Activated effector memory CD4-positive, alpha-beta T cell treated with anti-CD3 and anti-CD28 coated beads, Interleukin-2, amount 50 U/mL, for 16 hours (primary cell): ENCODE measurements around the gene COPB2.
"Not testable (repeated sequence)": the region's sequence is repeated elsewhere in the genome, so short reads cannot be mapped to it uniquely, and the experiment has no call there.

Experiments
- DNase-seq: peaks from one replicate; pipeline ENCODE4 v3.0.0-alpha.2; 2020

COPB2 gene

DNA sequence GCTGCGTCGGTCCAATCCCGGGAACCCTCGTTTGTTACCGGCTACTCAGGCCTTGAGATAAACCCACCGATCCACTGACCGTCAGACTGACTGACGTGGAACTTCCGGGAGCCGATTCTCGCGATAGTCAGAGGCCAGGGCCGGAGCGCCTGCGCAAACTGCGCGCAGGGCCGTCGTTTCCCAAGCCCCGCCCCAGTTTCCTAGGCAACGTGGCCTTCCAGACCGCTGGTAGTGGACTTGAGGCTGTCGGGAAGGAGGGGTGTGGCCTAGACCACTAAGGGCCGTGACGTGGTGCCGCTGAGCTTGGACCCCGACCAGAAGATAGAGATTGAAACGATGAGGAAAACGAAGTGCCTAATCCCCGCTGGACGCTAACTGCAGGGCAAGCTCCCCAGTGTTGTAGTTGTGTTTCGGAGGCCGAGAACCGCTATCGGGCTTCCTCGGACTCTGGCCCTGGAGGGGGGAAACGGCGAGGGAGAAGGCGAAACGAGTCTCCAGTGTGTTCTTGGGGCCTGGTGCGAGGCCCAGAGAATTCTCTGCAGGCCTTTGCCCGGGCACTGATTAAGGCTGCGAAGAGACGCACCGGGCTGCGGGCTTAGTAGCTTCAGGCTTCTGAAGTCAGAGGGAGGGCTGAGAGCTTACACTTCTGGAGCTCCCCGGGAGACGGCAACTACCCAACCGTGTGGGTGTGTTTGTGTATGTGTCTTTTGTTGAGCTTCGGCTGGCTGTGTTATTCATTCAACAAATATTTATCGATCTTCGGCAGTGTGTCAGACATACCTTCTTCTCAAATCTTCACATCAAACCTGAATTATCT lies at the start of gene COPB2:
Gene COPB2, minus strand, starts transcription at position 96 of the 817 bp plus-strand sequence. CDS start 97 bp downstream, outside the sequence.
- DNase-seq, result peak; percentile 99

DNA sequence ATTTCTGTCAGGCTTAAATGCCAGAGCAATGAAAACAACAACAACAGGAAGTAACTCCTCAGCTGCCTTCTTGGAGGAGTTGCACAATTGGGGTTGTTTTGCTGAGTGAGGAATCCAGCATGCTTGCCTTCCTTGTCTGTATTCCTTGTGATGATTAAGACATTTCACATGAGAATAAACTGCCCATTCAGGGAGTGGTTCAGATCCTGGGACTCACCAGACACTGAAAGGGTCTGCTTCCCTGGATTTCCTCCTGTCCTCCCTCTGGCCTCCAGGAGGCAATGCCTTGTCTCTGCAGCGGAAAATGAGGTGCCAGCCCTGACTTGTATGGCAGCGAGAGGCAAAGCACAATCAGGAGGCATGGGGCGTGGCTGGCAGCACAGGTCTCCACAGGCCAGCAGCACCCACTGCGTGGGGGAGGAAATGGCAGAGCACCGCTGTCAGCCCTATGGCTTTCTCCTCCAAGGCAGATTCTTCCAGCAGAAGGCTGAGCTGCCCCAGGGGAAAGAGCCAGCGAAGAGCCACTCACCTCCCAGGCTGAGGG lies 45.4 kb upstream of the COPB2 start:
- DNase-seq, result no peak

DNA sequence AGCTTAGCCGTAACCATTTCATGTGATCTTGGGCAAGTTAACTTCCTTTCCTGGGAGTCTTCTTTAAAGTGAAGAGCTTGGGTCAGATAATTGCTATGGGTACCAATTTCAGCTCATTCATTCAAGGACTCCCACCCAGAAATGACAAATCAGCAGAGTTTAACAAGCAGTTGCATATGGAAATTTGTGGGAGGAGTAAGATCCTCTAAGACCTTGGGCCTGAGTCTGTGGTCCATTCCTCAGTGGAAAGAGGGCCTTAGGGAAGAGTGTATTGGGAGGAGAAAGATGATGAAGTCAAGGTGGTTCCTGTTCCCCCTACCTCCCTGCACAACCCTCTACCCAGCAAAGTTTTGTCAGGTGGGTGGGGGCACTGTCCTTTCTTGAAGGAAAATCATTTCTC lies 44.8 kb upstream of the COPB2 start:
- DNase-seq, result no peak

DNA sequence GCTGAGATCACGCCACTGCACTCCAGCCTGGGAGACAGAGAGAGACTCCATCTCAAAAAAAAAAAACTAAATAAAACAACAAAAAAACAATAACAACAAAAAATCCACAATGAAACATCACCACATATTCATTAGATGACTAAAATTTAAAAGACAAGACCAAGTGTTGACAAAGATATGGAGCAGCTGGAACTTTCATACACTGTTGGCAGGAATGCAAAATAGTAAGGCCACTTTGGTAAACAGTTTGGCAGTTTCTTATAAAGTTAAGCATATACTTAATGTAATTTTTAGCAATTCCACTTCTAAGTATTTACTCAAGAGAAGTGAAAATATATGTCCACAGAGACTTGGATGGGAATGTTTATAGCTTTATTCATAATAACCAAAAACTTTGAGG lies 43.6 kb upstream of the COPB2 start:
- DNase-seq, result no peak

DNA sequence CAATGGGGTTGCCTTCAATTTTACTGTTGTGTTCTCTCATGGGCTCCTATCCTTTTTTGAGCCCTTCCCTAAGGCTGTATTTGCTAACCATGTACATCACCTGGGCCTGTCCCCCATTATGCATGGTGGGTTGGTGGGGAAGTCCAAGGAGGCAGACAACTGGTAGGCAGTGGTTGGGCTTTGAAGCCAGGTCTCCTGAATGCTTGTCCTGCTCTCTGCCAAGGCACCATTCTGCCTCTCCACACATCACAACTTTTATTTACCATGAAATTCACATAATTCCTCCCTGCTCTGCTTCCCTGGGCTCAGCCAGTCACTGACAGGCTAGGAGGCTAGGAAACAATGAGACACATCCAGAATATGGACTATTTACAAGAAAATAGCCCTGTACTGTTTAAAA lies 41.0 kb upstream of the COPB2 start:
- DNase-seq, result no peak

DNA sequence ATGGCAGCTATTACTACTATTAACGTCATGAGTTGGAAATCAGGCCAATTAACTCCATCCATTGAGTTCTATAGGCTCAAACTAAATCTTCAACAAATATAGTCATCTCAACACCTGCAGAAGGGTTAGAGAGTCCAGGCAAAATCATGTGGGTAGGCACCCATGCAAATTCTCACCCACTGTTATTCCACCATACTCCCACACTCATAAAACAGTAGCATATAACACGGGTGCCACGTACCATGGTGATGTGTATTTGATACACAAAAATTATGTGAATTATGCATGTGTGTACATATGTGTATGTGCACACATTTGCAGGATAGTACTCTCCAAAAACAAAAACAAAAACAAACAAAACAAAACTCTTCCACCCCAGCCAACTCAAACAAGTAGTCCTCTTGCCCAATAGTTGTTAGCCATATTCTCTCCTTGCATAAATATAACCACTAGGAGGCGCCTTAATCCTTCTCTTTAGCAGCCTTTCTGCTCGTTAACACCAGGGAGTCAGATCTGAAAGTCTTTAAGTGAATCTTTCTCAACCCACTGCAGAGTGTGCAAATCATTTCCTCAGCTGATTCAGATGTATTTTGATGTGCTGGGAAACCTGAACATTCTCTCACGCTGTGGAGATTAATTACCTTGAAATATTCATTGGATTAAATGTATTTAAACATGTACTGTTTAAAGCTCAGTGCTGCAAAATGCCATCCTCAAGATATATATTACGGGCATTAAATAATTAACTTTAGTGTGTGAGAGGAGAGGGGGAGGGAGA lies 38.0 kb upstream of the COPB2 start:
- DNase-seq, result no peak

DNA sequence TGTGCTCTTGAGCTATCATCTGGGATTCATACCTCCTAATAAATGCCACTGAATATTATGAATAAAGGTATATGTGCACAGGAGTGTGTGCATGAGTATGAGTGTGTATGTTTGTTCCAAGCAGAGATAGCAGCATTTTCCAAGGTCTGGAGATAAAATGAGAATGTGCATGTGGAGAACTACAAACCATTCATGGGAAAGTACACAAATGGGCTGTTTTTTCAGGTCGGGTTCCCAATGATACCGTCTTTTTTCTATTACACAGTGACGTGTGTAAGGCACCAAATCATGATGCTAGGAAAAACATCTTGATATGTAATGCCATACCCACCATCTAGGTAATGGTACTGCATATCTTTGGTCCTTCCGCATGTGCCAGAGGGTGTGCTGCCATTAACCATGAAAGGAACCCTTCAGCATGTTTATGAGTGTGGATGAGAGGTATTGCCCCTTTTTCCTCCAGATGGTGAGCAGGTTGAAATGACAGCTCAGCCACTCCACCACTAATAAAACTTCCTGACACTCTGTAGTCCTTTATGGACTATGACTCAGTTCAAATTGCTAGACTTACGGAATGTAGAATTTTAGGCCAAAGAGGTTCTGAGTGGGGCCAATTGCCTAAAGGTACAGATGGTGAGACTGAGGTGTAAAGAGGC lies 36.4 kb upstream of the COPB2 start:
- DNase-seq, result no peak

DNA sequence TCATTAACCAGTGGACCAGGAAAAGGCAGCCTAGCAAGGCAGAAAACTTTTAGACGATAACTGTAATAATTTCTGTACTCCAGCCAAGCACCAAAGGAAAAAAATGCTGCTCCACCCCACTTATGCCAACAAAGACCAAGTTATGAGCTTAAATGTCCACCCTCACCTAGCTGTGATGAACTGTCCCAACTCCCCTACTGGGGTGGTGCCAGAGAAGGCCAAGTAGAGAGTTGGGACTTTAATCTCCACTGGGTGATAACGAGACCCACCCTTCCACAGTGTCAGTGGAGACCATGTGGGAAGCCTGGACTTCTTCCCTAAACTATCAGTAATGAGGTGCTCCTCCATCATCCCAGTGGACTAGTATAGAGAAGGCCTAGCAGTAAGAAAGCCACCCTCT lies 33.8 kb upstream of the COPB2 start:
- no peak for DNase-seq

DNA sequence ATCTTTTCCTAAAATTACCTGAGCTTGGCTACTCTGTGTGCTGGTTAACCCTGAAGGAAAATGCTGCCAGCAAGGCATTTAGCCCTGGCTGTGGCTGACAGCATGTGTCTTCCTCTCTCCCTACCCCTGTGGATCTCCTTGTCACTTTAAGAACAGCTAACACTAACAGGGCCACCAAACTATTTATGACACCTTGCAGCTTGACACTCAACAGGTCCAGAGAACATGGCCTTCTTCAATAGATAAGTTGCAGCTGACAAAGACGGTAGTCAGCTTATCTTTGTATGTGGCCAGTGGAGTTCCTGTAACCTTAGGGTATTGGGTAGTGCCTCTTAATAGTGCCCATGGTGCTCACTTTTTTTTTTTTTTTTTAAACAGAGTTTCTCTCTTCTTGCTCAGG lies 32.0 kb upstream of the COPB2 start:
- no peak for DNase-seq

DNA sequence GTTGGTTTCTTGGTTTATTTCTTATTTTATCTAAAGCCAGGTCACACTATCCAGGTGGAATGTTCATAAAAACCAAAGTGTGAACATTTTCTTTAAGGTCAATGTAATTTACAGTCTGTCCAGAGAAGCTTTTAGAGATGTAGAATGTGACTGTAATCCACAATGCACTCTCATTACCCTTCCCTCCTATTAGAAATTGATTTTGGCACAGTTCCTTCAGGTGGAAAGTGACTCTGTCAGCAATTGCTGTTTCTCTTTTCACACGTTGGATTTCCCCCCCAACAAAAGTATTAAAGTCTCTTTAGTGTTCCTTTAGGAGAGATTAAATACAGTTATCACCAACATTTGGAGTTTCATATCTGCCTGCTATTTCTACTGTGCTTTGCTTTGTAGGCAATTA lies 31.6 kb upstream of the COPB2 start:
- no peak for DNase-seq

DNA sequence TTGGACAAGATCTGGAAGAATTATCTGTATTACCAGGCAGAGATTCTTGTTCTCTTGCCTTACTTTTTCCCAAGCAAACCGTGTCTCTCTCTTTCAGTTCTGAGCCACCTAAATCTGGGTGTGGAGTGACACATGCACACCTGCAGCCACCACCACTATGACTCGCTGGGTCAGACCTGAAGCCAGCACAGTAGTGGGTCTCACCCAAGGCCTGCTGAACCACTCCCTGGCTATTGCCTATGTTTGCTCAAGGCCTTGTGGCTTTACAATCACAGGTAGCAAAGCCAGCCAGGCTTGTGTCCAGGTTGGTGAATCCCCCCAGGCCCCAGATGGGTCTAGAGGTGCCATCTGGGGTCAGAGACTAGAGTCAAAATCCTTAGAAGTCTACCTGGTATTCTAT lies 28.7 kb upstream of the COPB2 start:
- DNase-seq, result no peak

DNA sequence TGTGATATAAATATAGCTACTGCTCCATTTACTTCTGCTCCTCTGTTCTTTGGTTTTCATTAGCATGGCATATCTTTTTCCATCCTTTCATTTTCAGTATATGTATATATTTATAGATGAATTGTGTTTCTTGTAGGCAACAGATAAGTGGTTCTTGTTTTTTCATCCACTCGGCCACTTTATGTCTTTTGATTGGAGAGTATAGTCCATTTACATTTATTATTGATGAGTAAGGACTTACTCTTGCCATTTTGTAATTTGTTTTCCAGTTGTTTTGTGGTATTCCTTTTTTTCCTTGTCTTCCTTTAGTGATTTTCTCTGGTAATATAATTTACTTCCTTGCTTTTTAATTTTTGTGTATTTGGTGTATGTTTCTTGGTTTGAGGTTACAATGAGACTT lies 26.8 kb upstream of the COPB2 start:
- DNase-seq, result no peak

DNA sequence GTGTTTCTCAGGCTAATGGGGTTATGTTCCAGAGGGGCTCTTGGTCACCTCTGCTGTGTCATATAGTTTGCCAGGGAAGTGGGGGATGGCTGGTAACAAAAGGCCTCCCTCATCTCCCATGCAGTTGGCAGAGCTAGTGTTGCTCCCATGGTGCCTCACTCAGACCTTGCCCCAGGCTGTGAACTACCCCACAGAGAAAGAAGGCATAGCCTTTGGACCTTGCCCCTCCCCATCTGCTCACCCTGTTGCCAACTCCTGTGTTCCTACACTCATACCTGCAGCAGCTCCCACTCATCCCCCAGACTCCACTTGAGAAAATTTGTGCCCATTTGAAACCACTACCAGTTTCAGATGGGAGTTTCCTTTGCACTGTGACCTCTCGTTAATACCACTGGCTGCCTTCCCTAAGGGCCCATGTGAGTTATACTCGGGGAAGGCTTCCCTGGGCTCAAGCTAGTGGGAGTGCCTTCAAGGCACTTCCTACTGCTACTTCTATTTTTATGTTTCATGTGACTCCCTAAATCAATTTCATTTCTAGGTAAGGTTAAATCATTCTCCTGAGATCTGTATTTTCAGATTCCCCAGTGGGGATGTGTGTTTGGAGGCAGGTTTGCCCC lies 25.3 kb upstream of the COPB2 start:
- no peak for DNase-seq

DNA sequence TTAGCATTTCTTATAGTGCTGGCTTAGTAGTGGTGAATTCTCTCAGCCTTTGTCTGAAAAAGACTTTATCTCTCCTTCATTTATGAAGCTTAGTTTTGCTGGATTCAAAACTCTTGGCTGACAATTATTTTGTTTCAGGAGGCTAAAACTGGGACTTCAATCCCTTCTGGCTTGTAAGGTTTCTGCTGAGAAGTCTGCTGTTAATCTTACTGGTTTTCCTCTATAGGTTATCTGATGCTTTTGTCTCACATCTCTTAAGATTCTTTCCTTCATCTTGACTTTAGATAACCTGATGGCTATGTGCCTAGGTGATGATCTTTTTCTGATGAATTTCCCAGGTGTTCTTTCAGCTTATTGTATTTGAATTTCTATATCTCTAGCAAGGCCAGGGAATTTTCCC lies 23.4 kb upstream of the COPB2 start:
- not testable (repeated sequence) for DNase-seq

DNA sequence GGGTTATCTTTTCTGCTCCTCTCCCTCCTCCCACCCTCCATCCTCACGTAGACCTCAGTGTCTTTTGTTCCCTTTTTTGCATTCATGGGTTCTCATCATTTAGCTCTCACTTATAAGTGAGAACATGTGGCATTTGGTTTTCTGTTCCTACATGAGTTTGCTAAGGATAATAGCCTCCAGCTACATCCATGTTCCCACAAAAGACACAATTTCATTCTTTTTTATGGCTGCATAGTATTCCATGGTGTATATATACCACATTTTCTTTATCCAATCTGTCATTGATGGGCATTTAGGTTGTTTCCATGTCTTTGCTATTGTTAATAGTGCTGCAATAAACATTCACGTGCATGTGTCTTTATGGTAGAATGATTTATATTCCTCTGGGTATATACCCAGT lies 11.7 kb upstream of the COPB2 start:
- DNase-seq, result not testable (repeated sequence)

DNA sequence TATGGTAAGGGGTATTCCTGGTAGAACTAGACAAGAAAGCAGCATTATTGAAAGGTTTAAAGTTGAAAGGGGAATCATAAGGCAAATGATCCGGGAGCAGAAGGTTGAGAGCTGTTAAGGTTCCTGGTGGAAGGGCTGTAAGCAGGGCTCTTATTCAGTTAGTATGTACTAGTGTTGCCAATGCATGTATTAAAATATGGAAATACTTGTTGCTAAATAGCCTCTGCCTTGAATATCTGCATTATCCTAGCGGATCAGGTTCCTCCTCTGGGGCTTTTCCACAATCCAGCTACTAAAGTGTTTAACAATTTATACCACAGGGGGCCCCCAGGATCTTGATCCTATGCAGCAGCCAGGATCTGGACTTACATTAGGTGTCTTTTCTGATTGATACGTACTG lies 7.3 kb upstream of the COPB2 start:
- DNase-seq, result no peak

DNA sequence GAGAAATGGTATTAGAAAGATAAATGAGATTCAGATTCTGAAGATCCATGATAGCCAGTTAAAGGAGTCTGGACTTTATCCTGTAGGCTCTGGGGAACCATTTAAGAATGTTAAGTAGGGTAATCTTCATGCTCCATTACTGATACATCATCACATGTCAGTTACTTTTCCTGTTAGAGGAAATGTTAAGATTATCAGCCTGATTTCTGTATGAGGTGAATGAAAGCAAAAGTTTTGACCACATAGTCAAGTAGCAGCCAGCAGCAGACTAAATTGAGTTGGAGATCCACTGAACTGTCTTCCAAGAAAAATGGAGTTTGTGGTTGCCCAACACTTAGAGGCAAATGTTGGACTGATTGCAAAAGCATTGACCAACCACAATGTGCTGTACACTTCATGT lies 4.7 kb upstream of the COPB2 start:
- DNase-seq, result no peak

DNA sequence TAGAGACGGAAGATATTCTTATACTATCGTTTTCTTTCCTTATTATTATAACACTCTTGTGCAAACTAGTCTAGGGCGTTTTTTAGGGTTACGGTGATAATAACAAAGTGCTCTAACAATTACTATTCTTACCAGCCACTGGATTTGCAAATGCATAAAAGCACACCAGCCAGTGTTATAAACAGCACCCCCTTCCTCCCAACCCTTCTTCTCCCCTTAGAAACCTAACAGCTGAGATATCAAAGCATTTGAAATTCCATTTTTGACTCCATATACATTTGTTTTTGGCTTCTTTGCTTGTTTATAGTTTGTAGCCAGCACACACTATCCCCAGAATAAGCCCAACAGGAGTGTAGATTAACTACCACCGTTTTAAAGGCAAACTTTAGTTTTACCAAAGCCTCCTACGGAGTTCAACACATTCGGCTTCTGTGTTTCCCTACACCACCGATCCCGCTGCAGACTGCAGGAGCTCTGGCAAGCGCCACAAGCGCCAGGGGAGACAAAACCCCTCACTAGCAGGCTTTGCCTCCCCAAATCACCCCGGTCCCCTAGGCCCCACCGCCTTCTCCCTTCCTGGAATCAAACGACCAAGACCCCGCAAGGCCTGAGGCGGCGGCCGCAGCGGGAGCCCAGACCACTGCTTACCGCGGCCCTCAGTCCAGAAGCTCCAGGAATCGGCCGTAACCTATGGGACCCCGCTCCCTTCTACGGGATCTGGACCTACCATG lies 461 bp downstream of the COPB2 start:
- DNase-seq, result peak; percentile 72

DNA sequence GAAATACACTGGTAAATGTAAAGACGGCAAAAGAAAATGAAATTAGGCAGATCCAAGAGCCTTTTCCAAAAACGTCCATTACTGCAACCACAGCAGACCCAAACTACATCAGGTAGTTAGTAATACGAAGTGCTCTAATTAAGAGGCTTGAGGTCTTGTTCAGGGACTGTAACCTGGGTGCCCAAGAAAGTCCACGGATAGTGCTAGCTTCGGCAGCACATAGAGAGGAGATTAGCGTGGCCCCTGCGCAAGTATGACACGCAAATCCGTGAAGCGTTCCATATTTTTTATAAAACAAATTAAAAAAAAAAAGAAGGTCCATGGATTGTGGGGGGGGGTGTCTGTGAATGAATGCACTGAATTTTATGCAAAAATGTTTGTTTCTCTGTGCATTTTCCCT lies 1.4 kb downstream of the COPB2 start:
- DNase-seq, result no peak

DNA sequence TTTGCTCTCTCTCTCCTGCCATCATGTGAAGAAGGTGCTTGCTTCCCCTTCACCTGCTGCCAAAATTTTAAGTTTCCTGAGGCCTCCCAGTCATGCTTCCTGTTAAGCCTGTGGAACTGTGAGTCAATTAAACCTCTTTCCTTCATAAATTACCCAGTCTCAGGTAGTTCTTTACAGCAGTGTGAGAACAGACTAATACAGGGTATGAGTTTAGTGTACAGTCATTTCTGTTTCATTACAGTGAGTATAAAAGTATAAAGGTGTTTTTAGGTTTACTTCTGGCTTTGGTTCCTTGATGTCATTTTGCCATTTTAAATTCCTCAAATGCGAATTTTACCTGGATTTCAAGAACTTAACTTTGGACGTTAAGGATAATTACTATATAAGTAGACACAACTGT lies 7.2 kb downstream of the COPB2 start:
- DNase-seq, result not testable (repeated sequence)

DNA sequence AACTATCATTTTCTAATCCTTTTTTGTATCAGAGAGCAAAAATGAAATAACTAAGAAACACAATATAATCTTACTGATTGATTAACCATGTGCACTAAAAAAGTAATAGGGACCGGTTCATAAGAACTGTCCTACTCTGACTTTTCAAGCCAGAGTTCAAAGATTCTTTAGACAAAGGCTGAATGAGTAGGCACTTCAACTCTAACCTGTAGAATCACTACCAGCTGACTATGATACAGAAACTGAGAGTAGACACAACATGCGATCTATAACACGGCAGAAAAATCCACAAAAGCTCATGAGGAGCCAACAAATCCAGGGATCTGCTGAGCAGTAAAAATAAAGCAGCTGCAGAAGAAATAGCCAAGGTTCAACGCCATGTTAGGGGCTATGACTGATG lies 8.9 kb downstream of the COPB2 start:
- no peak for DNase-seq

DNA sequence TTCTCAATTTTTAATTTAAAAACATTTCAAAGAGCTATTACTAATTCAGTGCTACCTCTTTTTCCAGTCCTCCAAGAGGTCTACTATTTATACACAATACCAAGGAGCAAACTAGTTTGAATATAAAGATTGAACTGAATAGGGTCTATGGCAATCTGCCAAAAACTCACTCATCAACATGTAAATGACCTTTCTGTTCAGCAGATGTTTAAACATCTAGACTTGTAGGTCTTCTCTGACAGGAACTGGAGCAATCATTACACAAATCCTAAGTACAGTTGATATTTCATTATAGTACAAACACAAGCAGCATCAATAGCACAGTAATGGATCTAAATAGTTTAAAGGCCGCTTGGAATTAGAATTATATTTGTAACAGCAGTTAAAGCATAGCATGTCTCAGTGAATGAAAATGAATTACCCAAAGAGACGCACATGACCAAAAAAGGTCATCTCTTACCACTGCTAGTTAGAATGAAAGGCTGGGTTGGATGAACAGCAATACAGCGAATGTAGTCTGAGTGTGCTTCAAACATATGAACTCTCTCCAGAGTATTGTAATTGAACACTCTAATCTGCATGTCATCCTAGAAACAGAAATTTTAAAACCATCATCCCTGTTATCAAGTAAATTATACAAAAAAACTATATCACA lies 10.7 kb downstream of the COPB2 start:
- DNase-seq, result no peak
